Measurements from ENCODE around the gene ZNF574.

DNA sequence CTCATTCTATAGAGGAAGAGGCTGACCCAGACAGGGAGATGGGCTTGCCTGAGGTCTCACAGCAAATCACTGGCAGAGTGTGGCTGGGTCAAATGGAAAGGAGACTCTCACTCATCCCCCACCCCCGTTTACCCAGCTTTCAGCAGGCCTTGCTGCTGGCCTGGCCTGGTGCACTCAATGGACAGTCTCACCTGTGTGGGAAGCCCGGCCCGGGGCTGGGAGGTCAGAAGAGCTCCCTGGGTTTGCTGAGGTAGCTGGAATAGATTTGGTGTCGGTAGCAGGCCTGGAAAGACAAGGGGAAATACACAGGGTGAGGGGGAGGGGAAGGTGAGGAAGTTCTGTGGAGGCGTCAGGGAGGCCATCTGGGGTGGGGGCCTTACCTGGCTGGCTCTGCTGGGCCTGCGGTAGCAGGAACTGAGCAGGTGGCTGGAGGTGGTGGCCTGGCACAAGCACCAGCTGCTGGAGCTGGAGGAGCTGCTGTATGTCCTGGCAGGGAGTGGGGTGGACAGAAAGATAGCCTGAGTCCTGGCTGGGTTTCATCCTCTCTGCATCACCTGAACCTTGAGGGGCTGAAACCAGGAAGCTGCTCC lies 23.5 kb downstream of the ZNF574 start:
- no peak for TF ChIP-seq EZH2phosphoT487 (IDR thresholded peaks at IDR 0.05; ENCODE audit: low read depth)
- TF ChIP-seq, protein P1, sequence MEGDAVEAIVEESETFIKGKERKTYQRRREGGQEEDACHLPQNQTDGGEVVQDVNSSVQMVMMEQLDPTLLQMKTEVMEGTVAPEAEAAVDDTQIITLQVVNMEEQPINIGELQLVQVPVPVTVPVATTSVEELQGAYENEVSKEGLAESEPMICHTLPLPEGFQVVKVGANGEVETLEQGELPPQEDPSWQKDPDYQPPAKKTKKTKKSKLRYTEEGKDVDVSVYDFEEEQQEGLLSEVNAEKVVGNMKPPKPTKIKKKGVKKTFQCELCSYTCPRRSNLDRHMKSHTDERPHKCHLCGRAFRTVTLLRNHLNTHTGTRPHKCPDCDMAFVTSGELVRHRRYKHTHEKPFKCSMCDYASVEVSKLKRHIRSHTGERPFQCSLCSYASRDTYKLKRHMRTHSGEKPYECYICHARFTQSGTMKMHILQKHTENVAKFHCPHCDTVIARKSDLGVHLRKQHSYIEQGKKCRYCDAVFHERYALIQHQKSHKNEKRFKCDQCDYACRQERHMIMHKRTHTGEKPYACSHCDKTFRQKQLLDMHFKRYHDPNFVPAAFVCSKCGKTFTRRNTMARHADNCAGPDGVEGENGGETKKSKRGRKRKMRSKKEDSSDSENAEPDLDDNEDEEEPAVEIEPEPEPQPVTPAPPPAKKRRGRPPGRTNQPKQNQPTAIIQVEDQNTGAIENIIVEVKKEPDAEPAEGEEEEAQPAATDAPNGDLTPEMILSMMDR (IDR thresholded peaks at IDR 0.05; ENCODE audit: low read depth, low read length) = no peak
